ENCODE measurements around the gene BCAR3. TPM values are rescaled to one million over a fixed set of nuclear protein-coding genes. Genes with fewer than 3 reads are reported as not detected.

Gene BCAR3
- total RNA-seq, 3 donors from 2014 or later = 26.7 to 42.7 (median 30.2) TPM

- H3K4me3 ChIP-seq = no peak overlapping the region
- intact Hi-C loops (cut with DNase I; ENCODE audit: low total_unique reads) = no loop called here
- no peaks in the 10 kb centered on the region for H3K36me3 ChIP-seq
- H3K9me3 ChIP-seq = no peaks in the 10 kb centered on the region
- H3K4me1 ChIP-seq = no peaks in the 10 kb centered on the region
- no peak for TF ChIP-seq POLR2A (IDR thresholded peaks at IDR 0.05)
- TF ChIP-seq CTCF (IDR thresholded peaks at IDR 0.05) = no peak
- no peak for TF ChIP-seq POLR2AphosphoS5 (IDR thresholded peaks at IDR 0.05)
- no peaks in the 10 kb centered on the region for H3K27me3 ChIP-seq
- DNase-seq (ENCODE audit: low spot score in 2 of 2) = no peak
- H3K27ac ChIP-seq = no peak overlapping the region
Observed at GRCh38 chr1:93712741-93713140, 31.1 kb upstream of the BCAR3 start.

- intact Hi-C loops (cut with DNase I; ENCODE audit: low total_unique reads) = no loop called here
- DNase-seq (ENCODE audit: low spot score in 2 of 2) = no peak
- Histone ChIP-seq H3K27me3 (no peaks in the 10 kb centered on the region), H3K9me3 (no peaks in the 10 kb centered on the region), H3K36me3 (no peaks in the 10 kb centered on the region), H3K4me3 (no peak overlapping the region), H3K4me1 (no peaks in the 10 kb centered on the region), H3K27ac (no peak overlapping the region)
- TF ChIP-seq POLR2A (IDR thresholded peaks at IDR 0.05) (no peak), POLR2AphosphoS5 (IDR thresholded peaks at IDR 0.05) (no peak), CTCF (IDR thresholded peaks at IDR 0.05) (no peak)
Observed at GRCh38 chr1:93710499-93711453, 29.1 kb upstream of the BCAR3 start.

- Histone ChIP-seq H3K4me1 (no peaks in the 10 kb centered on the region), H3K27me3 (no peaks in the 10 kb centered on the region), H3K4me3 (no peak overlapping the region), H3K27ac (no peak overlapping the region), H3K36me3 (no peaks in the 10 kb centered on the region), H3K9me3 (no peaks in the 10 kb centered on the region)
- DNase-seq (ENCODE audit: low spot score in 2 of 2) = no peak
- intact Hi-C loops (cut with DNase I; ENCODE audit: low total_unique reads) = no loop called here
- no peak for TF ChIP-seq POLR2A (IDR thresholded peaks at IDR 0.05)
- no peak for TF ChIP-seq CTCF (IDR thresholded peaks at IDR 0.05)
Observed at GRCh38 chr1:93708734-93709481, 27.3 kb upstream of the BCAR3 start.

- Histone ChIP-seq H3K9me3 (no peaks in the 10 kb centered on the region), H3K36me3 (no peaks in the 10 kb centered on the region), H3K27me3 (no peaks in the 10 kb centered on the region), H3K4me3 (no peak overlapping the region), H3K4me1 (no peaks in the 10 kb centered on the region), H3K27ac (no peak overlapping the region)
- DNase-seq (ENCODE audit: low spot score in 2 of 2) = no peak
- intact Hi-C loops (cut with DNase I; ENCODE audit: low total_unique reads) = no loop called here
- TF ChIP-seq POLR2A (IDR thresholded peaks at IDR 0.05) (no peak), CTCF (IDR thresholded peaks at IDR 0.05) (no peak), POLR2AphosphoS5 (IDR thresholded peaks at IDR 0.05) (no peak)
Observed at GRCh38 chr1:93707956-93708355, 26.3 kb upstream of the BCAR3 start.
